Peyer's patch (tissue), 4 donors: ENCODE measurements around the gene FSTL1.

ENCODE experiments used
- POLR2A ChIP-seq, 2 donors: fragments of 450-650 bp; IDR thresholded peaks; one replicate each; pipeline ENCODE4 v1.5.1; 2017; ENCODE audit warnings: antibody characterized with exemption in 2 of 2, mild to moderate bottlenecking in 2 of 2, moderate library complexity in 2 of 2
- TF ChIP-seq, protein P1 (sequence below), 6 experiments: fragments of 450-650 bp in 4 of 6; fragments of 200-600 bp in 2 of 6; sonication (generic) in 1 of 6; IDR thresholded peaks; one replicate each; pipeline ENCODE4 v1.5.1; 2017 to 2019; ENCODE audit warnings: antibody characterized with exemption in 6 of 6, mild to moderate bottlenecking in 3 of 6, moderate library complexity in 1 of 6

DNA sequence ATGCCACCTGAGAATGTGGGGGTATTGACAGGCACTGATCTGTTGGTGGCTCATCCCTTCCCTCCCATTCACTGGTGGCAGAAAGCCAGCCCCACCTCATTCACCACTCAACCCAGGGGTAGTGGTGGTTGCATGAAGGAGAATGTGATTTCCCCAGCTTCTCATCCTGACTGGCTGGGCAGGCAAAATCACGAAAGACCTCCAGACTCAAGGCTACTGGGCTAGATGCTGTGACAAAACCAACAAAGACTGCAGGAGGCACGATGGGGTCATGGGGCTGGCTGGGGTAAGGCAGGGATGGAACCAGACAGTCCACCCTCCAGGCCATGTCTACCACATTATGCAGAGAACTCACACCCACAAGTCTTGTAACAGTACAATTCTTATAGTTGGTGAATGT lies 33.9 kb downstream of the FSTL1 start:
- no peak for TF ChIP-seq POLR2A (IDR thresholded peaks at IDR 0.05)
- TF ChIP-seq, protein P1, sequence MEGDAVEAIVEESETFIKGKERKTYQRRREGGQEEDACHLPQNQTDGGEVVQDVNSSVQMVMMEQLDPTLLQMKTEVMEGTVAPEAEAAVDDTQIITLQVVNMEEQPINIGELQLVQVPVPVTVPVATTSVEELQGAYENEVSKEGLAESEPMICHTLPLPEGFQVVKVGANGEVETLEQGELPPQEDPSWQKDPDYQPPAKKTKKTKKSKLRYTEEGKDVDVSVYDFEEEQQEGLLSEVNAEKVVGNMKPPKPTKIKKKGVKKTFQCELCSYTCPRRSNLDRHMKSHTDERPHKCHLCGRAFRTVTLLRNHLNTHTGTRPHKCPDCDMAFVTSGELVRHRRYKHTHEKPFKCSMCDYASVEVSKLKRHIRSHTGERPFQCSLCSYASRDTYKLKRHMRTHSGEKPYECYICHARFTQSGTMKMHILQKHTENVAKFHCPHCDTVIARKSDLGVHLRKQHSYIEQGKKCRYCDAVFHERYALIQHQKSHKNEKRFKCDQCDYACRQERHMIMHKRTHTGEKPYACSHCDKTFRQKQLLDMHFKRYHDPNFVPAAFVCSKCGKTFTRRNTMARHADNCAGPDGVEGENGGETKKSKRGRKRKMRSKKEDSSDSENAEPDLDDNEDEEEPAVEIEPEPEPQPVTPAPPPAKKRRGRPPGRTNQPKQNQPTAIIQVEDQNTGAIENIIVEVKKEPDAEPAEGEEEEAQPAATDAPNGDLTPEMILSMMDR (IDR thresholded peaks at IDR 0.05) = no peak
